HG03196 (cell line): ENCODE results near the gene WDR81.
A peak's percentile ranks its signal among the peaks of the same experiment; 100 is the strongest.
"Not testable (repeated sequence)": the region's sequence is repeated elsewhere in the genome, so short reads cannot be mapped to it uniquely, and the experiment has no call there.

ENCODE experiments used
- ATAC-seq: cut with Tn5 transposase; IDR thresholded peaks from one replicate; pipeline ENCODE4 v1.9.1; 2021; ENCODE audit not compliant: unreplicated experiment

The WDR81 gene

GRCh38 chr17:1724351-1724868 lies at the start of gene WDR81:
TSS of gene WDR81 (plus strand) at chr17:1724704. CDS start at chr17:1724960, 256 bp downstream.
- peak; percentile 42 for ATAC-seq

GRCh38 chr17:1676401-1676800 lies 48.1 kb upstream of the WDR81 start:
- ATAC-seq: no peak

- no peak for ATAC-seq
These were observed 41.0 kb upstream of the WDR81 start for GRCh38 chr17:1683459-1683858.

- ATAC-seq: peak; percentile 97
These were observed 39.9 kb upstream of the WDR81 start, which contains the start of gene PRPF8 for GRCh38 chr17:1684378-1685189. TSS of gene PRPF8 (minus strand) at chr17:1684867. CDS start at chr17:1684571, 296 bp downstream.

GRCh38 chr17:1686086-1686485 lies 38.4 kb upstream of the WDR81 start:
- ATAC-seq: no peak

- not testable (repeated sequence) for ATAC-seq
These were observed 36.1 kb upstream of the WDR81 start for GRCh38 chr17:1688405-1688804.

GRCh38 chr17:1690544-1691221 lies 33.8 kb upstream of the WDR81 start:
- ATAC-seq: no peak

- no peak for ATAC-seq
These were observed 31.2 kb upstream of the WDR81 start for GRCh38 chr17:1693339-1693738.

GRCh38 chr17:1695365-1695764 lies 29.1 kb upstream of the WDR81 start:
- no peak for ATAC-seq

- no peak for ATAC-seq
These were observed 26.8 kb upstream of the WDR81 start for GRCh38 chr17:1697681-1698080.

- not testable (repeated sequence) for ATAC-seq
These were observed 24.6 kb upstream of the WDR81 start for GRCh38 chr17:1699891-1700290.

- no peak for ATAC-seq
These were observed 21.4 kb upstream of the WDR81 start for GRCh38 chr17:1703063-1703462.

GRCh38 chr17:1705004-1705403 lies 19.5 kb upstream of the WDR81 start:
- ATAC-seq: no peak

- ATAC-seq: no peak
These were observed 17.4 kb upstream of the WDR81 start for GRCh38 chr17:1707107-1707506.

- ATAC-seq: not testable (repeated sequence)
These were observed 15.6 kb upstream of the WDR81 start for GRCh38 chr17:1708791-1709346.

- no peak for ATAC-seq
These were observed 15.0 kb upstream of the WDR81 start for GRCh38 chr17:1709403-1709951.

- ATAC-seq: no peak
These were observed 14.3 kb upstream of the WDR81 start, which contains the start of gene TLCD2 for GRCh38 chr17:1709971-1710806. TSS of gene TLCD2 (minus strand) at chr17:1710377. CDS start at chr17:1710242, 135 bp downstream.

- no peak for ATAC-seq
These were observed 13.5 kb upstream of the WDR81 start for GRCh38 chr17:1710807-1711553.

GRCh38 chr17:1711804-1712203 lies 12.7 kb upstream of the WDR81 start:
- ATAC-seq: no peak

- no peak for ATAC-seq
These were observed 12.2 kb upstream of the WDR81 start for GRCh38 chr17:1712271-1712670.
